ENCODE data around the gene GRM8. TPM values are rescaled to one million over a fixed set of nuclear protein-coding genes. Genes with fewer than 3 reads are reported as not detected.

The GRM8 gene
- total and polyA plus RNA-seq, 10 of the 15 experiments (the other 5 are each of a cell fraction or from before 2014, with no cell fraction given) = 0.33 to 7.1 (median 0.45) TPM; not detected in 2

GRCh38 chr7:126702242-126703016 is 550.3 kb downstream of the GRM8 start:
- H3K9me3 ChIP-seq (replicated peaks; ENCODE audit: control insufficient read depth, insufficient read depth, low read length) = peaks cover 3% of the 10 kb centered on the region
- in situ Hi-C loops (cut with MboI) (no loop called here), intact Hi-C loops (cut with micrococcal nuclease; ENCODE audit: unreplicated experiment) (loop anchor here (5.0 kb wide), 1 partner anchor 80 kb away; no protein-coding TSS in a partner anchor)
- ChIA-PET RAD21 (ENCODE audit: unreplicated experiment) (interaction anchor here (0.8 to 5.6 kb wide), 17 partner anchors 11 to 255 kb away, joined by 3 to 189 read pairs (median 5); no protein-coding TSS in a partner anchor), SMC1A (ENCODE audit: uncharacterized antibody, unreplicated experiment) (interaction anchor here (0.7 to 6.0 kb wide), 20 partner anchors 10 to 264 kb away, joined by 3 to 122 read pairs (median 4); no protein-coding TSS in a partner anchor), POLR2A (interaction anchor here (0.7 to 3.3 kb wide), 8 partner anchors 11 to 253 kb away, joined by 3 to 19 read pairs (median 5); no protein-coding TSS in a partner anchor), CTCF (interaction anchor here (0.7 to 5.4 kb wide), 6 partner anchors 9 to 101 kb away, joined by 3 to 43 read pairs (median 5); no protein-coding TSS in a partner anchor)
- H3K9ac ChIP-seq (ENCODE audit: control insufficient read depth, insufficient read depth, low read length) = peak overlapping the region; percentile 68
- peak; percentile 62 for ATAC-seq
- H3K4me3 ChIP-seq = peak overlapping the region; percentile 29; the same call in 1 of the 2 replicates
- H3K4me2 ChIP-seq (ENCODE audit: control insufficient read depth, insufficient read depth) = peak overlapping the region; percentile 51
- H3K4me1 ChIP-seq (ENCODE audit: control insufficient read depth, insufficient read depth, low read length) = peaks cover 31% of the 10 kb centered on the region
- H4K20me1 ChIP-seq (ENCODE audit: control insufficient read depth, insufficient read depth) = no peaks in the 10 kb centered on the region
- H3K27me3 ChIP-seq (replicated peaks in 1 of 2; ENCODE audit: control insufficient read depth in 2 of 2, insufficient read depth in 2 of 2, low read length in 1 of 2) = no peaks in the 10 kb centered on the region
- H3K79me2 ChIP-seq (ENCODE audit: control insufficient read depth, insufficient read depth, low read length) = no peaks in the 10 kb centered on the region; the same call in 1 of the 2 replicates
- FAIRE-seq = peak; percentile 96
- WGBS (ENCODE audit: insufficient coverage, insufficient replicate concordance, low lambda C conversion rate, missing lambda C conversion rate) = 38% methylated on average over 7 of the region's 7 CpGs
- peak; percentile 84 for DNase-seq (ENCODE audit: low read depth, low spot score)
- peak overlapping the region; percentile 96 for H3K27ac ChIP-seq (ENCODE audit: control insufficient read depth, insufficient read depth)
- no TSS peak for BruUV-seq (replicated peaks)
- H3K36me3 ChIP-seq (ENCODE audit: control insufficient read depth in 2 of 2, insufficient read depth in 2 of 2, low read length in 1 of 2) = no peaks in the 10 kb centered on the region
- peak overlapping the region; percentile 61 for H2AFZ ChIP-seq (ENCODE audit: control insufficient read depth, low read depth, low read length)
- TF ChIP-seq PML (IDR thresholded peaks at IDR 0.05; ENCODE audit: low read length) (peak; percentile 65; the same call in 1 of the 2 replicates), BCL11A (IDR thresholded peaks at IDR 0.05; ENCODE audit: low read depth, low read length) (peak; percentile 79; the same call in 1 of the 2 replicates), RBBP5 (conservative IDR thresholded peaks at IDR 0.05) (no peak), POLR2A (IDR thresholded peaks at IDR 0.05; ENCODE audit: low read depth, low read length) (0 out of 2 replicates have a peak, but pooled peaks have one; percentile 41), FOXK2 (IDR thresholded peaks at IDR 0.05) (no peak), CUX1 (IDR thresholded peaks at IDR 0.05; ENCODE audit: insufficient replicate concordance, low read depth, low read length) (no peak), ELK1 (IDR thresholded peaks at IDR 0.05; ENCODE audit: low read depth, low read length) (no peak), E2F4 (IDR thresholded peaks at IDR 0.05; ENCODE audit: low read depth, low read length) (no peak), TBL1XR1 (IDR thresholded peaks at IDR 0.05; ENCODE audit: low read depth, low read length) (0 out of 2 replicates have a peak, but pooled peaks have one; percentile 20), TCF12 (IDR thresholded peaks at IDR 0.05; ENCODE audit: low read depth, low read length) (no peak), RELB (IDR thresholded peaks at IDR 0.05; ENCODE audit: low read depth) (peak; percentile 76; the same call in 1 of the 2 replicates), CBX3 (IDR thresholded peaks at IDR 0.05; ENCODE audit: borderline replicate concordance, low read depth) (no peak), HDGF (IDR thresholded peaks at IDR 0.05) (no peak), YY1 (IDR thresholded peaks at IDR 0.05; ENCODE audit: low read depth, low read length) (no peak), SMAD5 (IDR thresholded peaks at IDR 0.05; ENCODE audit: low read depth) (0 out of 2 replicates have a peak, but pooled peaks have one; percentile 32)

Data from GM12878 (cell line).